OCI-LY7 (cell line): ENCODE results near the gene TOP2B. TPM values are rescaled to one million over a fixed set of nuclear protein-coding genes. Genes with fewer than 3 reads are reported as not detected.

Experiments
- BruUV-seq: library from RNA; stranded (reverse); fragments of 400-500 nt; replicated peaks from 2 replicates; lab custom pipeline; 2021; lab: Mats Ljungman, UMichigan
- CTCF ChIA-PET: fragments of 300-600 bp; sonication (Branson Sonifier 250); formaldehyde crosslinking; loops from one replicate; lab custom pipeline; 2022; ENCODE audit warnings: antibody characterized with exemption; ENCODE audit not compliant: unreplicated experiment; lab: Charles Lee
- POLR2A ChIA-PET: fragments of 300-600 bp; sonication (Branson Sonifier 250); formaldehyde crosslinking; loops from one replicate; lab custom pipeline; 2022; ENCODE audit warnings: antibody characterized with exemption; lab: Charles Lee
- DNase-seq: peaks from one replicate; pipeline ENCODE4 v3.0.0-alpha.2; 2015; ENCODE audit warnings: low spot score
- H2AFZ ChIP-seq: fragments of 200-600 bp; sonication (generic), shearing (Covaris generic); 2 replicates; pipeline ENCODE4 v1.6.1; 2014; ENCODE audit warnings: mild to moderate bottlenecking, antibody characterized with exemption, low read length, moderate library complexity
- H3K27ac ChIP-seq: fragments of 200-600 bp; sonication (generic); 2 replicates; pipeline ENCODE4 v1.5.1; 2014; ENCODE audit warnings: mixed run types, low read depth, mild to moderate bottlenecking, moderate library complexity, low read length, inconsistent platforms; ENCODE audit not compliant: poor library complexity, severe bottlenecking
- H3K36me3 ChIP-seq: fragments of 200-600 bp; sonication (generic); 2 replicates; pipeline ENCODE4 v1.6.1; 2014; ENCODE audit warnings: mild to moderate bottlenecking, antibody characterized with exemption, low read length, moderate library complexity, mixed read lengths; ENCODE audit not compliant: insufficient read depth
- H3K4me1 ChIP-seq: fragments of 200-600 bp; sonication (generic); 2 replicates; pipeline ENCODE4 v1.5.1; 2014; ENCODE audit warnings: mild to moderate bottlenecking, low read length; ENCODE audit not compliant: insufficient read depth, poor library complexity, severe bottlenecking
- H3K4me2 ChIP-seq: fragments of 200-600 bp; sonication (generic); 2 replicates; pipeline ENCODE4 v1.6.1; 2014; ENCODE audit warnings: mild to moderate bottlenecking, low read length
- H3K4me3 ChIP-seq: fragments of 200-600 bp; sonication (generic); 2 replicates; pipeline ENCODE4 v1.5.1; 2014; ENCODE audit warnings: mild to moderate bottlenecking, low read depth, low read length; ENCODE audit not compliant: poor library complexity, severe bottlenecking
- H3K79me2 ChIP-seq: fragments of 200-600 bp; sonication (generic); 2 replicates; pipeline ENCODE4 v1.6.1; 2016; ENCODE audit warnings: low read depth, mild to moderate bottlenecking, low read length, moderate library complexity, mixed read lengths; ENCODE audit not compliant: insufficient read depth
- H3K9me2 ChIP-seq: fragments of 200-600 bp; sonication (generic); 2 replicates; pipeline ENCODE4 v1.6.1; 2016; ENCODE audit warnings: mild to moderate bottlenecking, low read length, mixed read lengths; ENCODE audit not compliant: insufficient read depth
- H3K9me3 ChIP-seq: fragments of 200-600 bp; sonication (generic); 2 replicates; pipeline ENCODE4 v1.6.1; 2014; ENCODE audit warnings: mild to moderate bottlenecking, mixed run types, low read length, mixed read lengths
- H4K20me1 ChIP-seq: fragments of 200-600 bp; sonication (generic); 2 replicates; pipeline ENCODE4 v1.6.1; 2014; ENCODE audit warnings: mild to moderate bottlenecking, antibody characterized with exemption, low read length, moderate library complexity, mixed read lengths; ENCODE audit not compliant: insufficient read depth
- CTCF ChIP-seq: fragments of 200-600 bp; sonication (generic); conservative IDR thresholded peaks from 2 replicates; pipeline ENCODE4 v1.5.1; 2014; ENCODE audit warnings: mild to moderate bottlenecking, antibody characterized with exemption, low read length, moderate library complexity, mixed read lengths
- EZH2phosphoT487 ChIP-seq: fragments of 200-600 bp; sonication (generic); IDR thresholded peaks from 2 replicates; pipeline ENCODE4 v1.6.1; 2018; ENCODE audit warnings: low read depth, borderline replicate concordance, mild to moderate bottlenecking, mixed run types, antibody characterized with exemption, low read length, moderate library complexity, mixed read lengths
- intact Hi-C: fragments of 100-400 bp; cut with micrococcal nuclease; formaldehyde crosslinking; loops from one replicate; pipeline ENCODE4 v1.10.0; 2022; ENCODE audit not compliant: unreplicated experiment
- total RNA-seq, 2 experiments: library from RNA; depleted of rRNA in 1 of 2; stranded (reverse); fragments of >200 nt in 1 of 2; shearing (Covaris generic) in 1 of 2; gene quantifications; 2 replicates each; pipeline ENCODE4 v1.2.3, GENCODE V29; 2014 to 2022

The TOP2B gene
- total RNA-seq, 2 experiments from 2014 or later: 162 to 264 TPM

GRCh38 chr3:25635038-25635437 lies 29.7 kb downstream of the TOP2B start:
- H3K36me3 ChIP-seq: peaks cover 97% of the 10 kb centered on the region
- H3K9me2 ChIP-seq: no peaks in the 10 kb centered on the region
- no peak overlapping the region for H2AFZ ChIP-seq
- H4K20me1 ChIP-seq: no peaks in the 10 kb centered on the region
- no peak overlapping the region for H3K27ac ChIP-seq
- no peak for DNase-seq
- H3K4me2 ChIP-seq: no peak overlapping the region
- intact Hi-C loops: no loop called here
- H3K79me2 ChIP-seq: peaks cover 7% of the 10 kb centered on the region; the same call in 1 of the 2 replicates
- CTCF ChIA-PET: interaction anchor here (1.1 kb wide), 1 partner anchor 22 kb away, joined by 3 read pairs; no protein-coding TSS in a partner anchor
- H3K4me3 ChIP-seq: no peak overlapping the region
- TF ChIP-seq CTCF (no peak), EZH2phosphoT487 (no peak)
- POLR2A ChIA-PET: interaction anchor here (0.7 kb wide), 2 partner anchors 14 to 54 kb away, joined by 3 read pairs; no protein-coding TSS in a partner anchor
- H3K4me1 ChIP-seq: no peaks in the 10 kb centered on the region
- BruUV-seq: no TSS peak
- no peaks in the 10 kb centered on the region for H3K9me3 ChIP-seq

- intact Hi-C loops: no loop called here
- CTCF ChIA-PET: no interaction called here
- Histone ChIP-seq H4K20me1 (no peaks in the 10 kb centered on the region), H2AFZ (no peak overlapping the region), H3K4me1 (no peaks in the 10 kb centered on the region), H3K9me2 (no peaks in the 10 kb centered on the region), H3K9me3 (no peaks in the 10 kb centered on the region), H3K27ac (no peak overlapping the region), H3K4me2 (no peak overlapping the region), H3K79me2 (peaks cover 7% of the 10 kb centered on the region; the same call in 1 of the 2 replicates), H3K4me3 (no peak overlapping the region), H3K36me3 (peaks cover 98% of the 10 kb centered on the region)
- TF ChIP-seq CTCF (no peak), EZH2phosphoT487 (no peak)
- no peak for DNase-seq
- POLR2A ChIA-PET: no interaction called here
- no TSS peak for BruUV-seq
Observed at GRCh38 chr3:25633919-25634318, 30.8 kb downstream of the TOP2B start.

- Histone ChIP-seq H3K36me3 (peaks cover 98% of the 10 kb centered on the region), H3K9me2 (no peaks in the 10 kb centered on the region), H4K20me1 (no peaks in the 10 kb centered on the region), H3K79me2 (peaks cover under 1% of the 10 kb centered on the region; the same call in 1 of the 2 replicates), H3K9me3 (no peaks in the 10 kb centered on the region), H3K4me3 (no peak overlapping the region), H3K4me2 (no peak overlapping the region), H3K4me1 (no peaks in the 10 kb centered on the region), H2AFZ (no peak overlapping the region), H3K27ac (no peak overlapping the region)
- ChIA-PET CTCF (no interaction called here), POLR2A (interaction anchor here (0.7 kb wide), 1 partner anchor 29 kb away, joined by 3 read pairs; no protein-coding TSS in a partner anchor)
- intact Hi-C loops: no loop called here
- no peak for DNase-seq
- no TSS peak for BruUV-seq
- TF ChIP-seq EZH2phosphoT487 (no peak), CTCF (no peak)
Observed at GRCh38 chr3:25631989-25632388, 32.7 kb downstream of the TOP2B start.
